ENCODE measurements around the gene UQCC2.

UQCC2 gene

DNA sequence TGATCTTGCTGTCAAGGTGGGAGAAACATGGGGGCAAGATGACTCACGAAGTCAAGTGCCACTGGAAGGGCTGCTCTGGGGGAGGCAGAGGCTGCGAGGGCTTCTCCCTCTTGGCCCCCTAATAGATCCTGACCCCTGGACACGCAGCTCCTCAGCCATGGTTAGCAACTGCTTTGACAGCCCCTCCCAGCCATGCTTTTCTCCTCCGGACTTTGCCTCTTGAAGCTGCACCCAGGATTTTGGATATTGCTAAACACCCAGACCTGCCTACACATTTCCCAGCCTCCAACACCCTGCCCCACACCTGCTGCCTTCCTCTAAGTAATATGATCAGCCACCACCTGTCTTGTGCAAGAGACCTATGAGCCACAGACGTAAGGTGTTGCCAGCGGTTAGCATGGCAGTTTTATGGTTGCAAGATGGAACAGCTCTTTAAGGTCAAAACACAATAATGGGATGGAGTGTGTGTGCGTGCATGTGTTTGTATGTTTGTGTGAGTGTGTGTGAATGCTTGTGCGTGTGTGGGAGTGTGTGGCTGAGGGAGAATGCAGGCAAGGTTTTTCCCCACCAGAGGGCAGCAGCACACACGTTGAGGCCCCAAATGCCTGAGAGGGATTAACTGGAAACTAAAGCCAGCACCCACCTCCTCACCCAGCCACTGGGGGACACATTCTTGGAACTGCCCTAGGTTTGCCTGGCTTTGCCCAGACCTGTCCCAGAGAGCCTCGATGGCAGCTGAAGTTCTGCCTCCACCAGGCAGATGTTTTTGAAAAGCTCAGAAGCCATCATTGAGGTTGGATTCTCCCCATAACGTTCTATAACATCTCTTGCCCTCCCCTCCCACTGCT is 32.7 kb upstream of the UQCC2 start:
- peak; percentile 52 to 54 for DNase-seq (ENCODE audit: low read depth in 2 of 2)

- no peak for DNase-seq (ENCODE audit: low read depth in 2 of 2)
Measured at GRCh38 chr6:33742837-33743236, 31.3 kb upstream of the UQCC2 start.

DNA sequence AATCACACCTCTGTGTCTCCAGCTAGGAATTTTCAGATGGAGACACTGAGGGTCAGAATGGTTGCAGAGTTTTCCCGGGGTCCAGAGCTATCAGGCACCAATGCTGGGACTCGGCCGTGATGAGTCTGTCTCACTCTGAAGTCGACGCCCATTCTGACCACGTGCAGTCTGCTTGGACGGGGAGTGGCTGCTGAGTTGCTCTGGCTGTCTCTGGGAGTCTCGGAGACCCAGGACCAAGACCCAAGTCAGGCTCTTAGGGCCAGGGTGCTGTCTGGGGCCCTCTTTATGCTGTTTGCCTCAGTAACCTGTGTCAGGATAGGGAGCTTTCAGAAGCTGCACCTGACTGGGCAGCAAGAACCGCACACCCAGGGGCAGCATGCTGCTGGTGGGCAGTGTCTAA is 30.6 kb upstream of the UQCC2 start:
- DNase-seq (ENCODE audit: low read depth in 2 of 2) = no peak

DNA sequence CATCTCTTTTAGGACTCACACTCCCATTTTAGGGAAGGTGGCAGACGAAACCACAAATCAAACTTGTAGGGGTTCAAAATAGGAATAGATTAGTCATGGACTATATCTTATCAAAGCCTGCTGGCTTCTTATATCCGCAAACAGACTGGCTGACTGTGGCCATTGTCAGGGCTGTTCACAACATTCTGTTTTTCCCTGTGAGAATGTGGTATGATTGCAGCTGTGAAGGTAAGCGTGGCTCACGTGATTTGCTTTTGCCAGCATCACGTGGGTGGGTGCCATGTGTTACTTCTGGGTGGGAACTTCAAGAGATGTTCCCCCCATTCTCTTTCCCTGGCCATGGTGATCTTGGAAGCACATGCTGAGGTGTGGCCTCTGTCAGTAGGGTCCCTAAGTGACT is 29.3 kb upstream of the UQCC2 start:
- DNase-seq (ENCODE audit: low read depth in 2 of 2) = no peak

DNA sequence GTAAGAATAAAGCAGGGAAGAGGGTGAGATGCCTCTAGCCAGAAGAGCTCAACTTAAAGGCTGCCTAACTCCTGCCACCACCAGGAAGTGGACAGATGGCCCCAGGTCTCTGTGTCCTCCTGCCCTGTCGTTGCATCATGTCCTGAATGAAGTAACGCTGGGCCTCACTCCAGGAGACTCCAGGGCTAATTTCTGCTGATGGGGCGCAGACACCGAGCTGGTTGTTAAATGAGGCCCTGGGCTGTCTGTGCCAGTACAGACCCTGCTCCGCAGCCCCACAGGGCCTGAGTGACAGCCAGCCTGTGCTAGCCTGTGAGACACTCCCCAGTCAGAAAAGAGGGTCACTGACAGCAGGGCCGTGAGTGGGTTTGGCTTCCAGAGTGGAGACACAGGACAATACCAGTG is 28.7 kb upstream of the UQCC2 start:
- no peak for DNase-seq (ENCODE audit: low read depth in 2 of 2)

GRCh38 chr6:33739571-33739970 is 28.1 kb upstream of the UQCC2 start:
- DNase-seq (ENCODE audit: low read depth in 2 of 2) = no peak

DNA sequence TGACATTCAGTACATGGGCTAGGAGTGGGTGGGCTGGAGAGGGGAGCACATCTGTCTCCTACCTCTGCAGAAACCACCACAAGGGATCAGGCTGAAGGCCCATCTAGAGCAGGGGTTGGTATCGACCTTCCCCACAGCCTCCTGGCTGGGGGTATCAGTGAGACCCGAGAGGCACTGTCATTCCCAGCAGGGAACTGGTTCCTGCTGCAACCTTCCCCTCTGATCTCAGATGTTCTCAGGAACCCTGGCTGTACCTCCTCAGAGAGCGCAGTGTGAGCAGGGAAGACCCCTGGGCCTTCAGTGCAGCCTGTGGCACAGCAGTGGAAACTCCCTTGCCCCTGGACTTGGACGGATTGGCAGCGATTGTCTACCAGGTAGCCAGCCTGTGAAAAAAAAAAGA is 27.4 kb upstream of the UQCC2 start:
- no peak for DNase-seq (ENCODE audit: low read depth in 2 of 2)

- no peak for DNase-seq (ENCODE audit: low read depth in 2 of 2)
Measured at GRCh38 chr6:33738153-33738552, 26.7 kb upstream of the UQCC2 start.

- no peak for DNase-seq (ENCODE audit: low read depth in 2 of 2)
Measured at GRCh38 chr6:33737267-33738026, 25.9 kb upstream of the UQCC2 start.

GRCh38 chr6:33735216-33735615 is 23.7 kb upstream of the UQCC2 start:
- DNase-seq (ENCODE audit: low read depth in 2 of 2) = no peak

- DNase-seq (ENCODE audit: low read depth in 2 of 2) = no peak
Measured at GRCh38 chr6:33733709-33734007, 22.2 kb upstream of the UQCC2 start.

DNA sequence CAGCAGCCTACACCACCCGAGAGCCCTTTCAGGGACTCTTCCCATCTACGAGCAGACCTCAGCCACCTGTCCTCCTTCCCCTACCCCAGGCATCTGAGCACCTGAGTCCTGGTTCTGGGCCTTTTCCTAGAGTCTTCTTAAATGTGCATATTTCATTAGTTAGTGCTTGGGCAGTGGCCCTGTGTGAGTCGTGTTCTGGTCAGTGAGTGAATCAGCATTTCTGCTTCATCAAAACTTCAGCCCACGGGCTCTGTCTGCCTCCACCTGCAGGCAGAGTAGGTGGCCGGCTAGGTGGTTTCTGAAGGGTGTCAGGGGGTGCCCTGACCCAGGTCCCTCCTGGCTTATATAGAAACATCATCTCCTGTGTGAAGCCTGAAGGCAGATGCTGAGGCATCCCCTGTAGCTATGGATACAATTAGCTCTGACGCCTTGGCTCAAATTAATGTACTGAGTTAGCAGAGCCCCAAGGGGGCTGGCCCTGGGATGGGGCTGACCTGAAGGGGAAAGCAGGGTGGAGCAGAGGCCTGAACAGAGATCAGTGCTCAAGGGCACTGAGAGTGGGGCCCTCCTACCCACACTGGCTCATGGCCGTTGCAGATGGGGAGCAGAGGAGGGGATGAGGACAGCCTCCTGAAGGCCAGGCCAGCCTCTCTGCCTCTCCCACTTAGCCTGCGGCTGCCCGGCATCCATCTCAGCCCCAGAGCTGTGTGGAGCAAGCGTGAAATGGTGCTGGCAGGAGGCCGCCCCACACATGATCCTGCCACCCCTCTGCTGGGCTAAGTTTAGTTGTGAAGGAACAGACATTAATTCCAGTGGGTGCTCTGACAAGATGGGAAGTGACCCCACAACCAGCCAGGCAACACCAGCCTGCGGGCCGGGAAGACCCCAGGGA is 21.6 kb upstream of the UQCC2 start:
- DNase-seq (ENCODE audit: low read depth in 2 of 2) = no peak

- DNase-seq (ENCODE audit: low read depth in 2 of 2) = no peak
Measured at GRCh38 chr6:33732385-33732784, 20.9 kb upstream of the UQCC2 start.

GRCh38 chr6:33731751-33732282 is 20.3 kb upstream of the UQCC2 start:
- DNase-seq (ENCODE audit: low read depth in 2 of 2) = no peak

- DNase-seq (ENCODE audit: low read depth in 2 of 2) = no peak
Measured at GRCh38 chr6:33731035-33731434, 19.5 kb upstream of the UQCC2 start.

- DNase-seq (ENCODE audit: low read depth in 2 of 2) = no peak
Measured at GRCh38 chr6:33730611-33731010, 19.1 kb upstream of the UQCC2 start.

- DNase-seq (ENCODE audit: low read depth in 2 of 2) = no peak
Measured at GRCh38 chr6:33729059-33729458, 17.6 kb upstream of the UQCC2 start.

DNA sequence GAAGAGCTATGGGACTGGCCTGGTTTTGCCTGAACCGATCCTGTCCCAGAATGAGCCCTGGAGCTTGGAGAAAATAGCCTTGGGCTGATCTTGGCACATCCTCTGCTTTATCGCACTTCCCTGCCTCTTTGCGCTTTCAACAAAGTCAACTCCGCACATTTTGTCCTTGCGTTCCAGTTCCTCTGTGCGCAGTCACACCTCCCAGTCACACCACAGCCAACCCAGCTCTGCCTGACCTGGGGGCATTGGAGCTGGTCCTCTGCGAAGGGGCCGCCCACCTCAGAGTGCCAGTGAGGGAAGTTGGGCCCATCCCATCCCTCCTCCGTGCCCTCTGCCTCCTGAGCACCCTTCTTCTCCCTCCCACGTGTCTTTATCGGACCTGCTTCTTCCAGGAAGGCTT is 16.9 kb upstream of the UQCC2 start:
- DNase-seq (ENCODE audit: low read depth in 2 of 2) = no peak

- no peak for DNase-seq (ENCODE audit: low read depth in 2 of 2)
Measured at GRCh38 chr6:33727932-33728331, 16.4 kb upstream of the UQCC2 start.

GRCh38 chr6:33727126-33727525 is 15.6 kb upstream of the UQCC2 start:
- no peak for DNase-seq (ENCODE audit: low read depth in 2 of 2)

- DNase-seq (ENCODE audit: low read depth in 2 of 2) = no peak
Measured at GRCh38 chr6:33726696-33727095, 15.2 kb upstream of the UQCC2 start.
